Endodermal cell (in vitro differentiated cells): Measurements from ENCODE around the gene RPN2. TPM values are rescaled to one million over a fixed set of nuclear protein-coding genes. Genes with fewer than 3 reads are reported as not detected.

Experiments
- DNase-seq: peaks from one replicate; pipeline ENCODE4 v3.0.0-alpha.2; 2017
- H3K27ac ChIP-seq: 2 replicates; pipeline ENCODE4 v1.5.1; 2013; ENCODE audit warnings: mild to moderate bottlenecking, low read depth, low read length, moderate library complexity
- H3K27me3 ChIP-seq: 2 replicates; pipeline ENCODE4 v1.6.1; 2013; ENCODE audit warnings: mild to moderate bottlenecking, low read length, moderate library complexity; ENCODE audit not compliant: insufficient read depth, control insufficient read depth, poor library complexity, severe bottlenecking
- H3K36me3 ChIP-seq: 2 replicates; pipeline ENCODE4 v1.7.0; 2013; ENCODE audit warnings: mild to moderate bottlenecking, low read length, moderate library complexity; ENCODE audit not compliant: control insufficient read depth, insufficient read depth
- H3K4me1 ChIP-seq: one replicate; pipeline ENCODE4 v1.7.0; 2013; ENCODE audit warnings: low read length; ENCODE audit not compliant: control insufficient read depth, insufficient read depth
- H3K4me3 ChIP-seq: 2 replicates; pipeline ENCODE4 v1.5.1; 2013; ENCODE audit warnings: mild to moderate bottlenecking, low read length, moderate library complexity
- H3K9ac ChIP-seq: 2 replicates; pipeline ENCODE4 v1.6.1; 2013; ENCODE audit warnings: mild to moderate bottlenecking, low read length, moderate library complexity; ENCODE audit not compliant: poor library complexity, severe bottlenecking; ENCODE audit errors: extremely low read depth
- H3K9me3 ChIP-seq: 2 replicates; pipeline ENCODE4 v1.6.1; 2013; ENCODE audit warnings: mild to moderate bottlenecking, low read length, moderate library complexity; ENCODE audit not compliant: control insufficient read depth
- H3K27ac Mint-ChIP-seq: 2 replicates; pipeline ENCODE4 v1.8.0; 2020; ENCODE audit warnings: mixed read lengths
- H3K27me3 Mint-ChIP-seq: 2 replicates; pipeline ENCODE4 v1.8.0; 2021; ENCODE audit warnings: mild to moderate bottlenecking, mixed read lengths; ENCODE audit not compliant: insufficient read depth
- H3K36me3 Mint-ChIP-seq: 2 replicates; pipeline ENCODE4 v1.8.0; 2020; ENCODE audit warnings: low read depth, mixed read lengths
- H3K4me1 Mint-ChIP-seq: 2 replicates; pipeline ENCODE4 v1.8.0; 2020; ENCODE audit warnings: mixed read lengths
- H3K4me3 Mint-ChIP-seq: 2 replicates; pipeline ENCODE4 v1.8.0; 2020; ENCODE audit warnings: mild to moderate bottlenecking, moderate library complexity, mixed read lengths
- H3K9me3 Mint-ChIP-seq: 2 replicates; pipeline ENCODE4 v1.8.0; 2020; ENCODE audit warnings: mild to moderate bottlenecking, mixed read lengths
- CTCF ChIP-seq: fragments of 200-600 bp; sonication (generic); conservative IDR thresholded peaks from 2 replicates; pipeline ENCODE4 v1.5.0; 2021; ENCODE audit warnings: antibody characterized with exemption, mild to moderate bottlenecking
- WGBS, 2 experiments: methylation state at CpG; one replicate each; pipeline versions ENCODE4 v1.1.5 to v1.1.7; 2013; ENCODE audit warnings: missing lambda C conversion rate in 2 of 2, mixed read lengths in 1 of 2; ENCODE audit not compliant: insufficient coverage in 1 of 2, insufficient read length in 1 of 2; 5-methylcytosine and 5-hydroxymethylcytosine counted together
- total RNA-seq, 2 donors: library from RNA; stranded (reverse); fragmentation: NEBNext Ultra II Directional in 1 of 2; extraction: Animal tissue kit (Norgen Biotek cat#: 25700) in 1 of 2; gene quantifications; 2 replicates in 1 of 2; 3 replicates in 1 of 2; pipeline ENCODE4 v1.2.1, GENCODE V29; 2021

RPN2 gene
- total RNA-seq, 2 donors from 2014 or later, result 230 to 242 TPM

DNA sequence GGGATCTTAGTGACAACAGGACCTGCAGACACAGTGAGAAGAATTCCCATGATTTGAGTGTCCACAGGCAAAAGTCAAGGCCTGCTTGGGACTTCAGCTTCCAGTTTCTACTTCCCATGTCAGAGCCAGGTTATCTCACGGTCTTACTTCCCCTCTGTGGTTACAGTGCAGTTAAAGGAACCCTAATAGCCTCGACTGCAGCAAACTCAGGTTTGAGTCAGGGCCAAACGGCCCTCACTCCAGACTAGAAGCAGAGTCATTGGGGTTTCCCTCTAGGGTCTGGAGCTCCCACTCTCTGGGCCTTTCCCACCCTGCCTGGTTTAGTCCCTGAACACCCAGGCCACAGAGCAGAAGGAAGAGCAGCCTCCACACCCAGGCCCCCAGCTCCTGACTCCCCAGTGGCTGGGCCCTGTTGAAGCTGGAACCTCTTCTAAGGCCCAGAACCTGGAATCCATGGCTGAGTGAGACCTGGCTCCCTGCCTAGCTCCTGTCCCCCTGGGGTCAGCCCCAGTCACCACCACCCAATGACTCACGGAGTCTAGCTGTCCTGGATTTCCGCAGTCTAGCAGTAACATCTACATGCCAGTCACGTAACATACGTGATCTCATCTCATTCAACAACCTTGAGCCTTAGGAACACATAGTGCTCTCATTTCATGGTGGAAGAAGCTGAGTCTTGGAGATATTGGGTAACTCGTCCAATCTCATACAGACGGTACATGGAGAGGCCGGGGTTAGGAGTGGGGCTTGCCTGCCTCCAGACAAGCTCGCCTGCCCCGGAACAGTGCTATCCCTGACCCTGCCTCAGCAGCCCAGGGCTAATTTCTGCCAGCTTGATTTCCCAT, 91.7 kb downstream of the RPN2 start:
- no peaks in the 10 kb centered on the region for H3K27me3 Mint-ChIP-seq
- DNase-seq, result no peak
- Histone ChIP-seq H3K36me3 (no peaks in the 10 kb centered on the region), H3K4me3 (no peak overlapping the region), H3K27me3 (no peaks in the 10 kb centered on the region), H3K9me3 (no peaks in the 10 kb centered on the region), H3K9ac (no peak overlapping the region), H3K4me1 (no peaks in the 10 kb centered on the region), H3K27ac (no peak overlapping the region)
- H3K4me3 Mint-ChIP-seq, result no peak overlapping the region
- peaks cover 10% of the 10 kb centered on the region for H3K4me1 Mint-ChIP-seq
- H3K9me3 Mint-ChIP-seq, result no peaks in the 10 kb centered on the region
- H3K36me3 Mint-ChIP-seq, result no peaks in the 10 kb centered on the region
- TF ChIP-seq CTCF, result no peak
- peak overlapping the region; percentile 37 for H3K27ac Mint-ChIP-seq
- WGBS, 2 experiments, result 93 to 98% methylated on average over 12 of the region's 12 CpGs

GRCh38 chr20:37271421-37271768, 92.3 kb downstream of the RPN2 start:
- TF ChIP-seq CTCF, result no peak
- no peak overlapping the region for H3K27ac ChIP-seq
- Mint-ChIP-seq H3K27me3 (no peaks in the 10 kb centered on the region), H3K4me1 (peaks cover 10% of the 10 kb centered on the region), H3K27ac (peak overlapping the region; percentile 37), H3K9me3 (no peaks in the 10 kb centered on the region), H3K36me3 (no peaks in the 10 kb centered on the region), H3K4me3 (no peak overlapping the region)
- 88 to 100% methylated on average over 2 to 3 of the region's 3 CpGs for WGBS, 2 experiments
- no peak for DNase-seq
- H3K9ac ChIP-seq, result no peak overlapping the region
- H3K9me3 ChIP-seq, result no peaks in the 10 kb centered on the region
- no peak overlapping the region for H3K4me3 ChIP-seq
- no peaks in the 10 kb centered on the region for H3K4me1 ChIP-seq
- no peaks in the 10 kb centered on the region for H3K36me3 ChIP-seq
- H3K27me3 ChIP-seq, result no peaks in the 10 kb centered on the region

GRCh38 chr20:37273988-37274387, 94.9 kb downstream of the RPN2 start:
- Histone ChIP-seq H3K9me3 (no peaks in the 10 kb centered on the region), H3K36me3 (no peaks in the 10 kb centered on the region), H3K4me3 (no peak overlapping the region), H3K9ac (no peak overlapping the region), H3K27ac (no peak overlapping the region), H3K4me1 (no peaks in the 10 kb centered on the region), H3K27me3 (no peaks in the 10 kb centered on the region)
- no peak overlapping the region for H3K4me3 Mint-ChIP-seq
- DNase-seq, result no peak
- H3K4me1 Mint-ChIP-seq, result peaks cover 5% of the 10 kb centered on the region
- no peak for TF ChIP-seq CTCF
- no peaks in the 10 kb centered on the region for H3K36me3 Mint-ChIP-seq
- H3K27ac Mint-ChIP-seq, result no peak overlapping the region
- no peaks in the 10 kb centered on the region for H3K27me3 Mint-ChIP-seq
- no peaks in the 10 kb centered on the region for H3K9me3 Mint-ChIP-seq
- WGBS, 2 experiments, result no CpG with 5 or more reads among the region's 1 CpG
